ENCODE results near the gene C5orf58. TPM values are rescaled to one million over a fixed set of nuclear protein-coding genes. Genes with fewer than 3 reads are reported as not detected.

The C5orf58 gene
- polyA plus RNA-seq, 6 donors from 2014 or later: not detected

DNA sequence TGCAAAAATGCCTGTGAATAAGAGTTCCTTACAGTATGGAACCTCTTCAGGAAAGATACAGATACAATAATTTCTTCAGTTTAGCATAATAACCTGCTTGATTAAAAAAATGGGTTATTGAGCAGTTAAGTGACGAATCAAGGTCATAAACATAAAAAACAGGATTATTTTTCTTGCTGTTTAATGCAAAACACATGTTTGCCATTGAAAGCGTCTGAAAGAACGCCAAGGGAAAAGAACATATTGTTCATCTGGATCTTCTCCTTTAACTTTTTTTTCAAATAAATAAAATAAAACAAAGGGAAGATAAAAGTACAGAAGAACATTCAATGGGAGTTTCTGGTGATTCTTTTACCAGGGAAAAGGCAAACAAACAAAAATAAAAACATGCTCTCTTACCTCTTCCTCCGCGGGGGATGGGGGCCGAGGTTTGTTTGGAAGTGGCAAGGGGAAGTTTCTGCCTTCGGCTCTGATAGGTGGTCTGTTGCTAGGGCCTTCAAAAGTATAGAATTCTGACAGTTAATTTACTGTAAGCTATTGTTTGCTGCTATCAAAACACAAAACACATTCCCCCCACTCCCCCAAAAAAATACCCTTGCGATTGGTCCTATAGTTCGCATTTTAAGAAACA lies 20.1 kb downstream of the C5orf58 start:
- peaks cover 11 to 48% of the 10 kb centered on the region in 2 donors for H3K36me3 Mint-ChIP-seq
- DNase-seq (no peak), ATAC-seq (ENCODE audit: low read depth in 2 of 2) (no peak)
- no peaks in the 10 kb centered on the region for H3K9me3 Mint-ChIP-seq
- H3K4me3 Mint-ChIP-seq: no peak overlapping the region
- no peaks in the 10 kb centered on the region for H3K4me1 Mint-ChIP-seq
- H3K27me3 Mint-ChIP-seq: no peaks in the 10 kb centered on the region
- H3K27ac Mint-ChIP-seq: no peak overlapping the region

DNA sequence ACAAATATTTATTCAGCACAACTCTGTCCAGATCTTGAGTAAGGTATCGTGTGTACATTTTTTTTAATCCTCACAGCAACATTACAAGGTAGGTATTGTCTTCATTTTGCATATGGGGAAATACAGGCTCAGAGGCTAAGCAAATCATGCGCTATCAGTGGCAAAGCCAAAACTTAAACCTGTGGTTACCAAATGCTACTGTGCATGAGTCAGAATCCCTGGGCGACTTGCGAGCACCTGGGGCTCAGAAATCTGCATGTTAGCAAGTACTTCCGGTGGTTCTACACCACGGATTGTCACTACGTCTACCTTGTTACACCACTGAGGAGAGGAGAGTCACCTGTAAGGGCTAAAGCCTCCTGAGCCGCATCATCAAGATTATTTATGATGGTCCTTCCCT lies 21.3 kb downstream of the C5orf58 start:
- ATAC-seq (ENCODE audit: low read depth in 2 of 2) (peak; percentile 61 to 84), DNase-seq (no peak)
- H3K4me1 Mint-ChIP-seq: no peaks in the 10 kb centered on the region
- H3K27me3 Mint-ChIP-seq: no peaks in the 10 kb centered on the region
- H3K36me3 Mint-ChIP-seq: peaks cover 9 to 53% of the 10 kb centered on the region in 2 donors
- H3K9me3 Mint-ChIP-seq: no peaks in the 10 kb centered on the region
- no peak overlapping the region for H3K4me3 Mint-ChIP-seq
- no peak overlapping the region for H3K27ac Mint-ChIP-seq

DNA sequence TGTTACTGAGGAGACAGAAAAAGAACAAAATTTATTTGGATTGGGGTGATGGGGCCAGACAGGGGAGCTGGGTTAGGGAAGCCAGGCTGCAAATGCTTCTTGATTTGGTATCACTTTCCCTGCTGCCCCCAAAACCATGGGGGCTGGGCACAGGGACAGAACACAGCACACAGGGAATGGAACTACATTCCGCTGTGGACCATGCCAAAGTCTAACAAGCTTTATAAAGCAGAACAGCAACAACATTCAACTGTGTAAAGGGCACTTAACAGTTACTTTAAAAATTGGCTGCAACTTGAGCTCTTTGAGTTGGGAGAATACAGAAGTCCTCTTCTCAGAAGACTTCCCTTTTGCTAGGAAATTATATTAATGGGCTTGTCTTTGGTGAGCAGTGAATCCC lies 23.8 kb downstream of the C5orf58 start:
- DNase-seq (no peak), ATAC-seq (ENCODE audit: low read depth in 2 of 2) (no peak)
- Mint-ChIP-seq H3K4me3 (no peak overlapping the region), H3K27ac (no peak overlapping the region), H3K9me3 (no peaks in the 10 kb centered on the region), H3K27me3 (no peaks in the 10 kb centered on the region), H3K36me3 (peaks cover 0 to 48% of the 10 kb centered on the region in 2 donors), H3K4me1 (no peaks in the 10 kb centered on the region)

DNA sequence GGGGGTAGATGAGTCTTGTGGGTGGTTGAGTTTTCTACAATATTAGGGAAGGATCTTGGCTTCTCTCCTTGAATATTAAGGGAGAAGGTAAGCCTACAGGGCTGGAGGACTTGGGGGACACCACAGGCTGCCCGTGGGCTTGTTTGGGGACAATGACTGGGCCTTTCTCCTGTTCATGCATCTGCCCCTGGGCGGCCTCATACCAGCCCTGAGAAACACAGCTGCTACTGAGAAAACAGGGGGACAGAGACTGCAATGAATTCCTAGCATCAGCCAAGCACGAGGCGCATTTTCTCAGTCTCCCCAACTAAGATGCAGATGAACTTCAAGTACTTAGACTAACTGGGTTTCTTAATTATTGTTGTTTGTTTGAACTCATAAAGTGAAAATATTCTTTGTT lies 24.6 kb downstream of the C5orf58 start:
- Mint-ChIP-seq H3K27ac (no peak overlapping the region), H3K4me1 (no peaks in the 10 kb centered on the region), H3K9me3 (no peaks in the 10 kb centered on the region), H3K27me3 (no peaks in the 10 kb centered on the region), H3K36me3 (peaks cover 0 to 46% of the 10 kb centered on the region in 2 donors), H3K4me3 (no peak overlapping the region)
- DNase-seq (no peak), ATAC-seq (ENCODE audit: low read depth in 2 of 2) (no peak)

DNA sequence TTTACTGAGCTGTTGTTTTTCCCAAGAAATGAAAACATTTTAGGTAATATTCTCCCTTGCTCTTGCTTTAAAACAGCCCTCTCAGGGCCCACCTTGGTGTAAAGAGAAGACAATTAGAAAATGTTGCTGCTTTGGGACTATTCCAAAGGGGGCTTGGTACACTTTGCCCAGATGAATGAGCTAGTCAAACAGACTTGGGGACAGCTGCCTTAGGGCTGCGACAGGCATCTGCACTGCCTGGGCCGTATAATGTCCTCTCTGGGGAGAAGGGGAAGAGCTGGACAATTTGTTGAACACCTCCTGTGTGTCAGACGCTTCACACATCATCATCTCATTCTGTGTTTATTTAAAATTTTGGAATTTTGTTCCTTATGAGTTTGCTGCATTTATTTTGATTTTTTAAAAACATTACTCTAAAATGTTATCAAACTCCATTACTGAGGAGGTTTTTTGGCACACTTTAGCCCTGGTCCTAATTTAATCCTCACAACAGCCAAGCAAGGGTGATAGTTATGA lies 28.8 kb downstream of the C5orf58 start:
- no peaks in the 10 kb centered on the region for H3K9me3 Mint-ChIP-seq
- H3K27ac Mint-ChIP-seq: no peak overlapping the region
- ATAC-seq (ENCODE audit: low read depth in 2 of 2) (no peak), DNase-seq (no peak)
- H3K4me3 Mint-ChIP-seq: no peak overlapping the region
- H3K27me3 Mint-ChIP-seq: peaks cover 0 to 3% (median 0%) of the 10 kb centered on the region in 3 donors
- peaks cover 0 to 39% of the 10 kb centered on the region in 2 donors for H3K36me3 Mint-ChIP-seq
- no peaks in the 10 kb centered on the region for H3K4me1 Mint-ChIP-seq

DNA sequence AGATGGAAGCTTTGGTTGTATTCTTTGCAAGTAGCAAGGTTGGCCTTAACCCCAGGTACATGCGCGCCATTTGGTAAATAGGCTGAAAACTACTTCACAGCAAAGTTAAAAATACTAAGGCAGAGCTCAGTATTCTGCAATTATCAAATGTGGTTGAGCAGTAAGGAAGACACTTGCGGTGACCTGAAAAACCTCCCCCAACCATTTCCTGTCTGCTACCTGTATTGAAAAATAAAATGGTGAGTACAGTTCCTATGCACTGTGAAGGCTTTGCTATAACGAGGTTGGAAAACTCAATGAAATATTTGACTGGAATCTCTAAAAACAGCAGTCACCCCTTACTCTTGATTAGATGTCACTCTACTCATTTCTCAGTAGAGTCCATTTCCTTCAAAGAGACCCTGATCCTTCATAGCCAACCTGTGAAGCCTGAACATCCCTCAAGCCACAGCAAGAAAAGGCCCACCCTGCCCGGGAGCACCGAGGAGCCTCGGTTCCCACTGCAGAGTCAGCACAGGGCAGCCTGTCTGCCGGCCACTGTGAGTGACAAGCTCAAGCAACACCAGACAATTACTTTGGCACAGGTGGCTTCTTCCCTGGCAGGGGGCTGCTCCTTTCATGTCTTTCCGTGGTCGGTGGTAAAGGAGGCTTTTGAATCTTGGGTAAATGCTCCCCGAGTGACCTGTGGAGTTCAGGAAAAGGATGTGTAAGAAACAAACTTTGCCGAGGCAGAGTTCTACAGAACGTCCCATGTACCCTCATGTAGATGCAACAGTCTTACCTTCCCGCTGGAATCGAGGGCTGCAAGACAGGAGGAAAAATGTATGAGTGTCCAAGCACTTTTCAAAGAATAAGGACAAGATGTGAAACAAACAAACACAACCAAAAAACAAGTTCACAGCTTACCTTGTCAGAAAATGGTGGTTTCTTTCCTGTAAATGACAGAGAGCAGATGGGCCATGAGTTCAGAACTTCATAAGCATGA lies 29.6 kb downstream of the C5orf58 start:
- H3K36me3 Mint-ChIP-seq: peaks cover 0 to 31% of the 10 kb centered on the region in 2 donors
- no peaks in the 10 kb centered on the region for H3K9me3 Mint-ChIP-seq
- H3K27me3 Mint-ChIP-seq: peaks cover 0 to 7% (median 5%) of the 10 kb centered on the region in 3 donors
- H3K4me1 Mint-ChIP-seq: peaks cover 0 to 1% (median under 1%) of the 10 kb centered on the region in 3 donors
- no peak overlapping the region for H3K27ac Mint-ChIP-seq
- DNase-seq (no peak), ATAC-seq (ENCODE audit: low read depth in 2 of 2) (no peak)
- no peak overlapping the region for H3K4me3 Mint-ChIP-seq

DNA sequence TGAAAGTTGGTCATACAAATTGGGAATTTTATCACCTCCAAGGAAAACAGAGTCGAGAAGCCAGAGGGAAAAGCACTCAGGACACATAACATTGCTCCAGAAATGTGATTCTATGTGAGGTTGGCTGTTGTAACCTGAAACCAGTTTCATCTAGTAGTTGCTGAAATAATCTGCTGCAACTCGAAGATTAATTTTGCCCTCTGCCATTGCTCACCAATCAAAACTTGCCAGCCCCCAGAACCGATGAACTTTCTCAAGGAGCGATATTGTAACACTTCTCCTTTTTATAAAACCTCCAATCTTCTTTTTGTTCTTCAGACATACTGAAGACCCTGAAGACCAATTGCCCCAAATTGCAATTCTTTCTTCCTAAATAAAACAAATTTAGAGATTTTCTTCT lies 31.1 kb downstream of the C5orf58 start:
- Mint-ChIP-seq H3K4me1 (peaks cover 13 to 16% (median 14%) of the 10 kb centered on the region in 3 donors), H3K27me3 (peaks cover 0 to 12% (median 9%) of the 10 kb centered on the region in 3 donors), H3K36me3 (peaks cover 0 to 21% of the 10 kb centered on the region in 2 donors), H3K4me3 (no peak overlapping the region), H3K9me3 (no peaks in the 10 kb centered on the region), H3K27ac (no peak overlapping the region)
- no peak for DNase-seq
- no peak for ATAC-seq (ENCODE audit: low read depth in 2 of 2)

DNA sequence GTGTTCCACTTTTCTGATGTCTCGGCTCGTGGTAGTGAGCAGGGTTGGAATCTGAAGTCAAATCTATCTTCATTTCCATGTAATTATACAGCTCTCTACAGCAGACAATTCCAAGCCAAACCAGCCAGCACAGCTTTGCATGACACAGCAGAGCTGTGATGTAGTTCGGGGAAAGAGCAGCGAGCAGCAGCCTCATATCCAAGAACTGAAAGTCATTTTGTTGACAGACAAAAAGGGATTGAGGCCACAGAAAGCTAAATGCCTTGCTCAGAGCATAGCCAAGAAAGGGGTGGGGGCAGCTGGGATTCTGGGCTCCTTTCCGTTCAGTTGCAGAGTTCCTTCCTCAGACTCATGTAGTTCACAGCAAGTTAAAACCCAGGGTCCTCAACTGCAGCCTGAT lies 32.7 kb downstream of the C5orf58 start:
- Mint-ChIP-seq H3K27me3 (peaks cover 0 to 12% (median 9%) of the 10 kb centered on the region in 3 donors), H3K4me1 (peaks cover 21 to 23% (median 21%) of the 10 kb centered on the region in 3 donors), H3K27ac (peak overlapping the region in 1 of 6 donors; percentile 36), H3K36me3 (peaks cover 0 to 8% of the 10 kb centered on the region in 2 donors), H3K4me3 (no peak overlapping the region), H3K9me3 (no peaks in the 10 kb centered on the region)
- DNase-seq (no peak), ATAC-seq (ENCODE audit: low read depth in 2 of 2) (no peak)

DNA sequence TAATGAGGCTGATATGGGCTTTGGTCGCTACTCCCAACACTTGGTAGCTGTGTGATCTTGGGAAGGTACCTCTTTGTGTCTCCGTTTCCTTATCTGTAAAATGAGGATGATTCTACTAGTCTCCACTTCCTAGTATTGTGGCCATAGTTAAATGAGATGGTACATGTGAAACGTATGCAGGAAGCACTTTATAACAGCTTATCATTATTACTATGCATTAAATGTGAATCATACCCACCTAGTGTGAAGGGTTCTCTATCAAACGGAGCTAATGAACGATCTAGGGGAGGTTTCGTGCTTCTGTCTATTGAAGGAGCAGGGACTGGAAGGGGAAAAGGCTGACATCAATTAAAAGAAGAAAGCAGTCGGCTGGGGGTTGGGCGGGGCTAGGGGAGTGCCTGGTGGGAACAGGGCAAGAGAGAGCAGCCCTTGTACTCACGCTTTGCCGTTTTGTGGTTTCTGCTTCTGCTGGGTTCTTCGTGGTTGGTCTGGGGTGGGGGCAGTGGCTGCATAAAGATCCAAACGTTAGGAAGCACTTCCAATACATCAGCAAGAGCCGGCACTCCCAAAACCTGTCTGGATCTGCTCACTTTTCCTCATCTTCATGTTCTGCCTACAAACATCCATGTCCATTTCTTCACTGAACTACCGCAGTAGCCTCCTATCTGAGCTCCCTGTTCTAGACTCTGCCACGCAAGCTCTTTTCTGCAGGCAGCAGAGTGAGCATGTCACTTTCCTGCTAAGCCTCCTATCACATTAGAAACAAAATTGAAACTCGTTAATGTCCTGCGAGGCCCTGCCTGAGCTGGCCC lies 34.0 kb downstream of the C5orf58 start:
- peaks cover 0 to 15% of the 10 kb centered on the region in 2 donors for H3K36me3 Mint-ChIP-seq
- H3K9me3 Mint-ChIP-seq: no peaks in the 10 kb centered on the region
- no peak for DNase-seq

DNA sequence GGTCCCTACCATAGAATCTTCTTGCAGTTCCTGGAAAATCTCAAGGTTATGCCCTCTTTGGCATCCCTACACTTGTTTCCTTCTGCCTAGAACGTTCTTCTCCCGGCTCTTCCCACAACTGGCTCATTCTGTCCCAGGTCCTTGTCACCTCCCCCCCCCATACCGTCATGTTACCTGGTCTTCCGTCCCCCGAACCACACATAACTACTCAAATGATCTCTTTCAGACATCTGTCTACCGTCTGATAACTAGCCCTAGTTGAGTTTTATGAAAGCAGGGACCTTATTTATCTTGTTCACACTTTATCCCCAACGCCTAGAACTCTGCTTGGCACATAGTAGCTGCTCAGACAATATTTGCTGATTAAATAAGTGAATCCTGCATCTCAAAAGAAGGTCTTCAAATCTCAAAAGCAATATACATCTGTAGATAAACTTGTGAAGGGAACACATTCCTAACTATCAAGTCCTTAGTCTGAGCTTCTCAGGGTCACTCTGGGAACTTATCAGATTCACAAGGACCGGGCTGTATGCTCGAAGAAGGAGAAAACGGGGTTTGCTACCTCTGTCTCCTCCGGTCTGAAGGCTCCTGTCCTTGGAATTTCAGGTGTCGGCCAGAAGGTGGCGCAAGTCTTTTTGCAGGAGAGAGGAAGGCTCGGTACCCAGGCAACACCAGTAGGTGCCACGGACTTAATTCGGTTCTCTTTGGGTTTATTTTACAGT lies 34.8 kb downstream of the C5orf58 start:
- peaks cover 0 to 15% of the 10 kb centered on the region in 2 donors for H3K36me3 Mint-ChIP-seq

More for the DNA sequence above, 34.0 kb downstream of the C5orf58 start:
- Mint-ChIP-seq H3K27me3 (peaks cover 0 to 12% (median 9%) of the 10 kb centered on the region in 3 donors), H3K4me1 (peaks cover 21 to 23% (median 21%) of the 10 kb centered on the region in 3 donors), H3K4me3 (peak overlapping the region in 1 of 8 donors; percentile 12), H3K27ac (no peak overlapping the region)
- ATAC-seq (ENCODE audit: low read depth in 2 of 2): no peak

DNA sequence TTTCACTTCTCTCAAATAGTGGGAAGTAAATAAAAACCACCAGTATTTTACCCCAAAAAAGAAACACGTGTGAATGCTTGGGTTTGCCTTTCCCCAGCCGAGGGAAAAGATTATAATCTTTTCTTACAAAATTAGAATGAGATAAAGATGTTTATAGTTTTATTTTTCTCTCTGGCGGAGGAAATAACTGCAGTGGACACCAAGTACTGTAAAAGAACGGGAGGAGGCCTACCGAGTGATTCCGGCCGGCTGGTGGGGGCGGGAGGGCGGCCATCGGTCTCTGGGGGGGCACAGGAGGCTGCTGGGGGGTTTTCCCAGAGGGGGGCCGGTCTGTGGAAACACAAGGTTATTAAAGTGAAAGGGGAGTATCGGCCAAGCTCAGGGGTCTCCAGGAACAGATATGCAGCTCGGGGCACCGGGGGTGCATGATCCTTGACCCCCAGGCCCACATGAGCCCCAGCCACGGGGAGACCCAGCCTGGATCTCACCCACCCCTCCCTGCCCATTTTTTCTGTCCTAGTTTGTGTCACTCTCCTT lies 35.4 kb downstream of the C5orf58 start:
- ATAC-seq (ENCODE audit: low read depth in 2 of 2) (peak in 1 of 2 donors; percentile 6), DNase-seq (no peak)
- H3K27me3 Mint-ChIP-seq: peaks cover 0 to 12% (median 9%) of the 10 kb centered on the region in 3 donors
- peak overlapping the region in 3 of 6 donors; percentile 15 to 54 (median 52) for H3K27ac Mint-ChIP-seq
- H3K36me3 Mint-ChIP-seq: peaks cover 0 to 15% of the 10 kb centered on the region in 2 donors
- no peaks in the 10 kb centered on the region for H3K9me3 Mint-ChIP-seq
- H3K4me3 Mint-ChIP-seq: peak overlapping the region in 3 of 8 donors; percentile 0 to 42 (median 21)
- peaks cover 21 to 23% (median 21%) of the 10 kb centered on the region in 3 donors for H3K4me1 Mint-ChIP-seq

More for the DNA sequence above, 34.8 kb downstream of the C5orf58 start:
- peak; percentile 84 to 96 for ATAC-seq (ENCODE audit: low read depth in 2 of 2)
- peak overlapping the region in 3 of 8 donors; percentile 0 to 42 (median 21) for H3K4me3 Mint-ChIP-seq
- no peaks in the 10 kb centered on the region for H3K9me3 Mint-ChIP-seq
- peaks cover 0 to 12% (median 9%) of the 10 kb centered on the region in 3 donors for H3K27me3 Mint-ChIP-seq
- DNase-seq: peak; percentile 60
- H3K27ac Mint-ChIP-seq: peak overlapping the region in 5 of 6 donors; percentile 13 to 80 (median 52)
- H3K4me1 Mint-ChIP-seq: peaks cover 21 to 23% (median 21%) of the 10 kb centered on the region in 3 donors

DNA sequence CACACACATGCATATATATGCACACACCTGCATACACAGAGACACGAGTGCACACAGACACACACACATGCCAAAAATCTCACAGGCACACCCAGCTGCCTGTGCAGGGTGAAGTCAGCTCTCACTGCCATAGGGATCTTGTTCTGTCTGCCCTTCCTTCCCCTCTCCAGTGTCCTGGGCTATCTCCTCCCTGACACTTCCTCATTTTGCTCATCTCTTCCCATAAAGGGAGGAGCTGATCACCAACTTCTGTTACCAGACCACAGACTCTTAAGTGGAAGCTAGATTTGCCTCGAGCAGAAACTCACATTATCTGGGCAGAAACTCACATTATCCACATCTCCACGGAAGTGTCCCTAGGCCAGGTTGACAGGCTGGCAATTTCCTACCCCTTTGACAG lies 36.1 kb downstream of the C5orf58 start:
- H3K27ac Mint-ChIP-seq: peak overlapping the region in 1 of 6 donors; percentile 54
- H3K27me3 Mint-ChIP-seq: peaks cover 0 to 12% (median 9%) of the 10 kb centered on the region in 3 donors
- peaks cover 0 to 14% of the 10 kb centered on the region in 2 donors for H3K36me3 Mint-ChIP-seq
- H3K4me1 Mint-ChIP-seq: peaks cover 21 to 23% (median 21%) of the 10 kb centered on the region in 3 donors
- H3K9me3 Mint-ChIP-seq: no peaks in the 10 kb centered on the region
- no peak for DNase-seq
- peak overlapping the region in 2 of 8 donors; percentile 28 to 58 for H3K4me3 Mint-ChIP-seq
- ATAC-seq (ENCODE audit: low read depth in 2 of 2): no peak
